PC-9 (cell line): Measurements from ENCODE around the gene ENG. TPM values are rescaled to one million over a fixed set of nuclear protein-coding genes. Genes with fewer than 3 reads are reported as not detected.

Experiments used
- BruUV-seq: library from RNA; stranded (reverse); fragments of 400-500 nt; replicated peaks from 2 replicates; lab custom pipeline; 2021; lab: Mats Ljungman, UMichigan
- CTCF ChIA-PET: fragments of 300-600 bp; sonication (Branson Sonifier 250); formaldehyde crosslinking; loops from one replicate; lab custom pipeline; 2022; ENCODE audit warnings: antibody characterized with exemption; lab: Charles Lee
- POLR2A ChIA-PET: fragments of 300-600 bp; sonication (Branson Sonifier 250); formaldehyde crosslinking; loops from one replicate; lab custom pipeline; 2022; ENCODE audit warnings: antibody characterized with exemption; ENCODE audit not compliant: unreplicated experiment; lab: Charles Lee
- DNase-seq, 2 experiments: peaks; one replicate each; pipeline versions ENCODE4 v3.0.0 to v3.0.0-alpha.2; 2015 to 2022; ENCODE audit warnings: mixed read lengths in 1 of 2
- H2AFZ ChIP-seq: fragments of 200-600 bp; sonication (generic); 2 replicates; pipeline ENCODE4 v1.8.1; 2017; ENCODE audit warnings: antibody characterized with exemption
- H3F3A ChIP-seq: fragments of 200-600 bp; sonication (generic); 2 replicates; pipeline ENCODE4 v1.8.1; 2017; ENCODE audit warnings: antibody characterized with exemption, mild to moderate bottlenecking, low read depth; ENCODE audit not compliant: insufficient read depth
- H3K27ac ChIP-seq: fragments of 200-600 bp; sonication (generic); 2 replicates; pipeline ENCODE4 v1.6.1; 2016; ENCODE audit warnings: mixed run types
- H3K27me3 ChIP-seq: fragments of 200-600 bp; sonication (generic); 2 replicates; pipeline ENCODE4 v1.6.1; 2016; ENCODE audit warnings: low read depth, mixed run types; ENCODE audit not compliant: insufficient read depth
- H3K36me3 ChIP-seq: fragments of 200-600 bp; sonication (generic); 2 replicates; pipeline ENCODE4 v1.6.1; 2016; ENCODE audit warnings: low read depth, mixed run types
- H3K4me1 ChIP-seq: fragments of 200-600 bp; sonication (generic); replicated peaks from 2 replicates; pipeline ENCODE4 v1.6.1; 2016; ENCODE audit warnings: mixed run types; ENCODE audit not compliant: insufficient read depth
- H3K4me2 ChIP-seq: fragments of 200-600 bp; sonication (generic); 2 replicates; pipeline ENCODE4 v1.6.1; 2017; ENCODE audit warnings: mixed run types
- H3K4me3 ChIP-seq: fragments of 200-600 bp; sonication (generic); 2 replicates; pipeline ENCODE4 v1.6.1; 2016; ENCODE audit warnings: mixed run types
- H3K79me2 ChIP-seq: fragments of 200-600 bp; sonication (generic); 2 replicates; pipeline ENCODE4 v1.6.1; 2017; ENCODE audit warnings: low read depth, mixed run types
- H3K9me2 ChIP-seq: fragments of 200-600 bp; sonication (generic); 2 replicates; pipeline ENCODE4 v1.8.1; 2017; ENCODE audit warnings: mild to moderate bottlenecking; ENCODE audit not compliant: insufficient read depth
- H3K9me3 ChIP-seq: fragments of 200-600 bp; sonication (generic); 2 replicates; pipeline ENCODE4 v1.8.1; 2016; ENCODE audit warnings: low read depth; ENCODE audit not compliant: insufficient read depth
- H4K20me1 ChIP-seq: fragments of 200-600 bp; sonication (generic); 2 replicates; pipeline ENCODE4 v1.8.1; 2017; ENCODE audit not compliant: insufficient read depth
- EZH2 ChIP-seq: fragments of 200-600 bp; sonication (generic); IDR thresholded peaks from 2 replicates; pipeline ENCODE4 v1.8.0; 2017; ENCODE audit warnings: antibody characterized with exemption, low read depth
- intact Hi-C: fragments of 100-400 bp; cut with micrococcal nuclease; formaldehyde crosslinking; loops from one replicate; pipeline ENCODE4 v1.10.0; 2022; ENCODE audit not compliant: unreplicated experiment
- total RNA-seq: library from RNA; stranded (reverse); gene quantifications from 2 replicates; pipeline ENCODE4 v1.2.3, GENCODE V29; 2021
- TF ChIP-seq, protein P1 (sequence below): fragments of 200-600 bp; sonication (generic); conservative IDR thresholded peaks from 2 replicates; pipeline ENCODE4 v1.6.1; 2017; ENCODE audit warnings: mixed run types, antibody characterized with exemption, mild to moderate bottlenecking, moderate library complexity

The ENG gene
- total RNA-seq, 1 experiment from 2014 or later: 23.1 TPM

DNA sequence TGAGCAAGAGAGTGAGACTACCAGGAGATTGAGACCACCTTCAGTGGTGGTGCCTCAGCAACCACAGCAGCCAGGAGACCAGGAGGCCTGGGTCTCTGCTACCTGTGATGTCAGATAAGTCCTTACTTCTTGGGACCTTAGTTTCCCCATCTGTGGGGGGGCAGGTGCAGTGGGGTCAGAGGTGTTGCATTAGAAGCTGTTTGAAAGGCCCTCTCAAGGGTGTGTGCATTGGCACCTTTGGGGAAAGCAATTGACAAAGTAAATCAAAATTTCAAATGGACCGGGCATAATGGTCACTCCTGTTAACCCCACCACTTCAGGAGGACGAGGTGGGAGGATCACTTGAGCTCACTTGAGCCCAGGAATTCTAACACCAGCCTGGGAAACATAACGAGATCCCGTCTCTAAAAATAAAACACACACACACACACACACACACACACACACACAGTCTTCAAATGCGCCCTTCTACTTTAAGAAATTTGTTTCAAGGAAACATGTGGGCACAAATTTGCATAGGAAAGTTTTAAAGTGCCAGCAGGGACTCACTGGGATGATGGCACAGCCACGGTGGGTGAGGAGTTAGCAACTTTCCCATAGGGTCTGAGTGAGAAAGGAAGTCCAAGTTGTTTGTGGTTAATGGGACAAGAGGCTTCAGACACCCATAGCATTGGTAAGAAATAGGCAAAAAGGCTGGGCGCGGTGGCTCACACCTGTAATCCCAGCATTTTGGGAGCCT is 24.4 kb upstream of the ENG start:
- no peak for TF ChIP-seq EZH2
- TF ChIP-seq, protein P1, sequence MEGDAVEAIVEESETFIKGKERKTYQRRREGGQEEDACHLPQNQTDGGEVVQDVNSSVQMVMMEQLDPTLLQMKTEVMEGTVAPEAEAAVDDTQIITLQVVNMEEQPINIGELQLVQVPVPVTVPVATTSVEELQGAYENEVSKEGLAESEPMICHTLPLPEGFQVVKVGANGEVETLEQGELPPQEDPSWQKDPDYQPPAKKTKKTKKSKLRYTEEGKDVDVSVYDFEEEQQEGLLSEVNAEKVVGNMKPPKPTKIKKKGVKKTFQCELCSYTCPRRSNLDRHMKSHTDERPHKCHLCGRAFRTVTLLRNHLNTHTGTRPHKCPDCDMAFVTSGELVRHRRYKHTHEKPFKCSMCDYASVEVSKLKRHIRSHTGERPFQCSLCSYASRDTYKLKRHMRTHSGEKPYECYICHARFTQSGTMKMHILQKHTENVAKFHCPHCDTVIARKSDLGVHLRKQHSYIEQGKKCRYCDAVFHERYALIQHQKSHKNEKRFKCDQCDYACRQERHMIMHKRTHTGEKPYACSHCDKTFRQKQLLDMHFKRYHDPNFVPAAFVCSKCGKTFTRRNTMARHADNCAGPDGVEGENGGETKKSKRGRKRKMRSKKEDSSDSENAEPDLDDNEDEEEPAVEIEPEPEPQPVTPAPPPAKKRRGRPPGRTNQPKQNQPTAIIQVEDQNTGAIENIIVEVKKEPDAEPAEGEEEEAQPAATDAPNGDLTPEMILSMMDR: no peak
- DNase-seq: no peak
- H3K79me2 ChIP-seq: no peaks in the 10 kb centered on the region
- H3K27me3 ChIP-seq: no peaks in the 10 kb centered on the region
- ChIA-PET POLR2A (interaction anchor here (0.8 kb wide), 1 partner anchor 952 kb away, joined by 12 read pairs; no protein-coding TSS in a partner anchor), CTCF (interaction anchor here (0.6 kb wide), 1 partner anchor 181 kb away, joined by 3 read pairs; no protein-coding TSS in a partner anchor)
- no peaks in the 10 kb centered on the region for H3F3A ChIP-seq
- no peak overlapping the region for H2AFZ ChIP-seq
- no peak overlapping the region for H3K4me3 ChIP-seq
- BruUV-seq: no TSS peak
- peaks cover 19% of the 10 kb centered on the region; the same call in 1 of the 2 replicates for H3K4me1 ChIP-seq
- no peaks in the 10 kb centered on the region for H3K9me3 ChIP-seq
- intact Hi-C loops: no loop called here
- no peaks in the 10 kb centered on the region for H3K9me2 ChIP-seq
- H3K36me3 ChIP-seq: no peaks in the 10 kb centered on the region
- no peaks in the 10 kb centered on the region for H4K20me1 ChIP-seq
- H3K27ac ChIP-seq: no peak overlapping the region
- H3K4me2 ChIP-seq: no peak overlapping the region

DNA sequence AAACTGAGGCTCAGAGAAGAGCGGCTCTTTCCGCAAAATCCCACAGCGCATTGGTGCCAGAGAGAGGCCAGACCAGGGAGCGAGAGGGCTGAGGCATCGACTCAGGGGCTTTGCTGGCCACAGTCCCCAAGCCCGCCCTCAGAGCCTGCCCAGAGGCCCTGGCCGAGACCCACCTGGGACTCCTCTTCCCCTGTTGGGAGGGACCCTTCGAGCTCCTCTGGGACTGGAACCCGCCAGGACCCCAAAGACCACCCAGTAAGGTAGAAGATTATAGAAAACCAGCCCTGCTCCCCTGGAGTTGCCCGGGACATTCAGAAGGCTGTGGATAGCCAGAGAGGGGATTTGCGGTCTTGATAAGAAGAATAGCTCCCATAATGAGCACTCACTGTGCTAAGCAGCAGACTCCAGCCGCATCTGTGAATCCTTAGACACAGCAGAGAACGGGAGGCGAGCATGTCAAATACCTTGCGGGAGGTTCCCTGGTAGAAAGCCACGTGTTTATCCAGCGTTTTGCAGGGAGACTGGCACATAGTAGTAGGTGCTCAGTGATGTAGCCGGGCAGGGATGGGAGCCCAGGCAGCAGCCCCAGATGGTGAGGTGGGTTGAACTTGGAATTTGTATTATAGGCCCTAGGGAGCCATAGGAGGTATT is 23.7 kb upstream of the ENG start:
- Histone ChIP-seq H3K4me2 (peak overlapping the region; percentile 95), H3K27me3 (no peaks in the 10 kb centered on the region), H3K9me3 (no peaks in the 10 kb centered on the region), H2AFZ (peak overlapping the region; percentile 87), H3K4me3 (peak overlapping the region; percentile 62; the same call in 1 of the 2 replicates), H3K79me2 (no peaks in the 10 kb centered on the region), H4K20me1 (no peaks in the 10 kb centered on the region), H3K27ac (no peak overlapping the region), H3K4me1 (peaks cover 19% of the 10 kb centered on the region; the same call in 1 of the 2 replicates), H3K36me3 (no peaks in the 10 kb centered on the region), H3F3A (no peaks in the 10 kb centered on the region), H3K9me2 (no peaks in the 10 kb centered on the region)
- intact Hi-C loops: no loop called here
- ChIA-PET CTCF (interaction anchor here (0.5 to 0.6 kb wide), 2 partner anchors 180 to 360 kb away, joined by 3 read pairs; no protein-coding TSS in a partner anchor), POLR2A (interaction anchor here (0.5 to 0.8 kb wide), 2 partner anchors 11 to 951 kb away, joined by 3 to 12 read pairs; no protein-coding TSS in a partner anchor)
- no TSS peak for BruUV-seq
- TF ChIP-seq EZH2: no peak
- TF ChIP-seq, protein P1: no peak
- no peak for DNase-seq

DNA sequence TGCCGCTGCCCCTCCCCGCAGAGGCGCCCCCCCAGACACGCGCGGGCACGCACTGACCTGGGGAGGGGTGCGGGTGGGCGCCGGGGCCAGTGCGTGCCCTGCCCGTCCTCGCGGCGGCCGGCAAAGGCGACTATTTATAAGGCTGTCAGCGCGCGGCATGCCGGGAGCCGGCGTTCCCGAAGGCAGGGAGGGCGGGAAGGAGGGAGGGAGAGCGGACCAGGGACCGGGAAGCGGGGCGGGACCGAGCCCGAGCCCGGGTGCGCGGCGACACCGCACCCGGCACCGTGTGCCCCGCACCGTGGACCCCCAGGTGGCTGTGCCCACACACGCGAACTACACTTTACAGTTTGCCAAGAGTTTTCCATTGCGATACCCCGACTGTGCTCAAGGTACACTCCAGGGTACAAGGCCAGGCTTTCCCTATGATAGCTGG is 23.1 kb upstream of the ENG start, which contains the start of gene AK1:
Gene AK1 (minus strand): TSS at position 110 of the 433 bp plus-strand sequence. CDS start 3,058 bp downstream, outside the sequence.
- Histone ChIP-seq H3K4me2 (peak within 1 kb of the TSS; percentile 95), H3K36me3 (no peaks in the 10 kb centered on the region), H4K20me1 (no peaks in the 10 kb centered on the region), H2AFZ (peak within 1 kb of the TSS; percentile 87), H3K4me1 (peaks cover 19% of the 10 kb centered on the region; the same call in 1 of the 2 replicates), H3F3A (no peaks in the 10 kb centered on the region), H3K79me2 (no peaks in the 10 kb centered on the region), H3K9me3 (no peaks in the 10 kb centered on the region), H3K4me3 (peak within 1 kb of the TSS; percentile 62), H3K9me2 (no peaks in the 10 kb centered on the region), H3K27ac (no peak within 1 kb of the TSS), H3K27me3 (no peaks in the 10 kb centered on the region)
- TF ChIP-seq, protein P1: no peak
- TF ChIP-seq EZH2: no peak
- DNase-seq: peak in 1 of 2 experiments; percentile 74
- ChIA-PET CTCF (interaction anchor here (0.5 kb wide), 1 partner anchor 359 kb away, joined by 3 read pairs; no protein-coding TSS in a partner anchor), POLR2A (interaction anchor here (0.5 to 0.6 kb wide), 2 partner anchors 12 to 173 kb away, joined by 3 to 6 read pairs; no protein-coding TSS in a partner anchor)
- intact Hi-C loops: no loop called here
- no TSS peak for BruUV-seq
